Measurements from ENCODE around the gene LCN1.

The LCN1 gene

DNA sequence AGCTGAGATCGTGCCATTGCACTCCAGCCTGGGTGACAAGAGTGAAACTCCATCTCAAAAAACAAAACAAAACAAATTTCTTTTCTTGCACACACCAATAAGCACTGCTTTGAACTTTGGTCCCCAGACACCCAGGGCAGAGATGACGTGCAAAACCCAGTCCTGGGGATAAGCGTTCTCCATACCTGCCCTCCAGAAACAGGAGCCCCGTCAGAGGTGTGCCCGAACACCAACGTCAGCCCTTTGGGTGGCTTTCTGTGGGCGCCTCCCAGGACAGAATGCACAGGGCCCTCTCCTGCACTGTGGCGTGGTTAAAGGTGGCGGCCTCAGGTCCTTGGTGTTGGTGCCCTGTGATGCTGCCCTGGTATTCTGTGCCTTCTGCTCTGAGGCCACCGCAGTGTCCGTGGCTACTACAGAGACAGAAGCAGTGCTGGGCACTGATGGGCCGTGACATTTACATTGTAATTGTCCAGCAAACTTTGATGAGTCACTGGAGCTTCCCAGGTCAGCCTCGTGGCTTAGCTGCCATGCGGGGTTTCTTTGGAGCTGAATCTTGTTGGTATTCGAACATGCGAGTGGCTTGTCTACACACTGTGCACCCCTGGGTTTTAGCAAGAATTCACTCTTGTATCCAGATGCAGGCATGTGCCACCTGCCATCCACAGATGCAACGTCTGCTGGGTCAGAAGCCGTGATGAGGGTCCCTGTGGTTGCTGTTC, 31.9 kb upstream of the LCN1 start:
- no peak for DNase-seq

DNA sequence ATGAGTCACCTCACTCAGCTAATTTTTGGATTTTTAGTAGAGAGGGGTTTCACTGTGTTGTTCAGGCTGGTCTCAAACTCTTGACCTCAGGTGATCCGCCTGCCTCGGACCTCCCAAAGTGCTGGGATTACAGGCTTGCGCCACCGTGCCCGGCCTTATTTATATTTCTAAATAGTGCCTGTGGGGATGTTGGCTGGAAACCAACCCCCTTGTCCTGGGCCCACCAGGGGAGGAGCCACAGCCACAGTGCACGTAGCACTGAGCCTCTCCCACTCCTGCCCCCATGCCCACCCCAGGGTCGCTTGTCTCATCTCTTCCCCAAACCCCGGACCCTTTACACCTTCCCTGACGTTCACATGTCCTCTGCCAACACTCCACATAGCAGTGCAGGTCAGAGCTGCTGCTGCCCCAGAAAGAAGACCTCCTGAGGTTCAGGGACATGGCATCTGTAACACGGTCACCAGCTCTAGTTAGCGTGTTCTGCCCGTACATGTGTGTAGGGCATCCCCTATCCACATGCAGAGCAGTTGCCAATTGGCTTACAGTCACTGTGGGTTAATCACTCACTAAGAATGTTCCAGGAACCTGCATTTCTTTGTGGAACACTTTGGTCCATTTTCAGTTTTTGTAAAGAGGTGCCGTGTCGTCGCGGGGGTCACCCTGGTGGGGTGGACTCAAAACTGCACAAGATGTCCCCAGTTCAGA, 30.9 kb upstream of the LCN1 start:
- DNase-seq, result no peak

DNA sequence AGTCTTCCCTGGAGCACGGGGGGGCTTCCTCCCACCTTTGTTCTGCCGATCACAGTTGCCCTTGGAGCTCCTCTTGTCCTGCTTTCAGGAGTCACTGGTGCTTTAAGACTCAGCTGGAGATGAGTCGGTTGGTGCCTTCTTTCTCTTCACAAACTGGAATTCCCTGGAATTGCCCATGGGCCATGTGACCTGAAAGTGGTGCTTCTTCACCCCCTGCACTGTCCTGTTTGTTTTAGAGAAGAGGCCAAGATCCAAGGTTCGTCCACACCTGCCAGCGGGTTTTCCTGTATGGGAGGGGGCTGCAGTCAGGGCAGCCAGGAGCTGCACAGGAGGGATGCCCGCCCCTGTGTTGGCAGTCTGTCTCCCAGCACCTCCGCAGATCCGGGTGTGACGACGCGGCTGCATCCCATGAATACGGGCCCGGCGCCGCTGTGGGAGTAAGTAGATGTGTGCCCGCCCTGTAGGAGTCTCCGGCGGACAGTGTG, 30.2 kb upstream of the LCN1 start:
- no peak for DNase-seq

DNA sequence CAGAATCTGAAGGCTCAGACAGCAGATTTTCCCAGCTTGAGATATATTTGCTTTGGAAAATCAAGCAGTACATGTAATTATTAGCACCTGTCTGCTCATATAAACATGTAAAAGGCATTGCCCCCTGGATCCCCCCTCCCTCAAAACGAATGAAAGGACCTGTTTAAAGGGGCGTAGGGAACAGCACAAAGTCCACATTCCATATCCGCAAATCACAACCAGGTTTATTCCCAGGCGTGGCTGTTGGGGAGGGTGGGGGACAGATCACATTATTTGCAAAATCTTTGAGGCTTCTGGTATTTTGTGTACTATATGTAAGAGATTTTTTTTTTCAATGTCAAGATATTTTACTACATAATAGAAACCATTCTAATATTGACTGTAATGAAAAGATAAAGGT, 29.5 kb upstream of the LCN1 start:
- DNase-seq, result no peak

DNA sequence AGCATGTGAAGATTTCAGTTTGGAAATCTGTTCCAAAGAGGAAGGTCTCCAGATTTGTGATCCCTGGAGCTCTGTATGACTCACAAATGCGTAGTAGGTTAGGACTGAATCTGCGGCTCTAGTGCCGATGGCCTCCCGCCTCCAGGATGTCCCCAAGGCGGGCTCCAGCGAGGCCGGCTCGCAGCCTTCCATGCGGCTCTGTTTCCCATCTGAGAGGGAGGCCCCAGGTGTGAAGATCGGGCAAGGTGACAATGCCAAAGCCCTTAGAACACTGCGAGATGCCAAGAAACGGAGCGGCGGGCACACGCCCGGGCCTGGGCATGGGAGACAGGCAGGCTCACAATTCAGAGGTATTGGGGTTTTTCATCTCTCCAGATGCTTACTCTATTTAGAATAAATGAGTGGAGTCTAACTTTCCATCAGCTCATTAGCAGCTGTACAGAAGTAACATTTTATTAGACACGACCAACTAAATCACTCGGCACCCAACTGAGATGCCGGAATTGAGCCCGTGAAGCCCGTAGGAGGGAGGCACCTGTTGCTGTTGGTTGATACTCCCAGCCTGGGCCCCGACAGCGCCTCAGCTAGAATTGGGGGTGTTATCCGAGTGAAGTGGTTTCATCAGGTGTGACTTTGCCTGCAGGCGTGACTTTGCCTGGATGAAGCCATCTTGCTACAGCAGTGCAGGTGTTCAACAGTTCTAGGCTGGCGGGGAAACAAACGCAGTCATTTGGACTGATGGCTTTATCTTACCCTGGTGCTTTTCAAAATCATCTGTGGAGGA, 28.2 kb upstream of the LCN1 start:
- DNase-seq, result no peak

DNA sequence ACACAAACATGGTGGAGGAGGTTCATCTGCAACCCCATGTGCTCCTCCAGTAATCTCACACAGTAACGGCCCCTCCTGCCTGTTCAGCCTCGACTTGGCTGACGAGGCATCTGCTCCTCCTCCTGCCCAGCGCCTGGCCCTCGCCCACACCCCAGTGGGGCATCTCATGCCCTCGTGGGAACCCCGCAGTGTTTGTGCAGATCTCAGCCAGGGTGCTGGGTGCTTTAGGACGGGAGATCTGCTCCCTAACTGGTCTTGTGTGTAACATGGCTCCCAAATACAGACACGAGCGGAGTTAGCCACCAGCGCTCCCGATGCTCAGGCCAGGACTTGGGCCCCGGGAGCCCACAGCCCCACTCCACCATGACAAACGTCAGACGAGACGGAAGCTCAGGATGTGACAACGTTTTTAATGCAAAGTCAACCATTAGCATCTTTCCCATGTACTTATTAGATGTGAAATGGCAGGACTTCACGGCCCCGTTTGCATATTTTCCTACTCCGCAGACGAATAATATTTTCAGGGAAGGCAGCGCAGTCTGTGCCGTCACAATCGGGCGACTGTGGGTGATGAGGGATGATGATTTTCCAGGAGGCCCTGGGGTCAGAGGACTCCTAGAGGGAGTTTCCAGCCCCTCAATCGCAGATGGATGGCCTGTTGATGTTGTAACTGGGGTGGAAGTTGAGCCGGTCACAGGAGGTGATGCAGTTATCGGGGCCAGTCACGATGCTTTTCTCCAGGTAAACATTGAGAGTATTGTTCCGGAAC, 26.3 kb upstream of the LCN1 start:
- DNase-seq, result no peak

- no peak for DNase-seq
Observed at GRCh38 chr9:135498381-135499126, 22.7 kb upstream of the LCN1 start.

- DNase-seq, result peak; percentile 93
Observed at GRCh38 chr9:135499326-135500070, 21.7 kb upstream of the LCN1 start.

GRCh38 chr9:135500071-135500524, 21.1 kb upstream of the LCN1 start:
- no peak for DNase-seq

DNA sequence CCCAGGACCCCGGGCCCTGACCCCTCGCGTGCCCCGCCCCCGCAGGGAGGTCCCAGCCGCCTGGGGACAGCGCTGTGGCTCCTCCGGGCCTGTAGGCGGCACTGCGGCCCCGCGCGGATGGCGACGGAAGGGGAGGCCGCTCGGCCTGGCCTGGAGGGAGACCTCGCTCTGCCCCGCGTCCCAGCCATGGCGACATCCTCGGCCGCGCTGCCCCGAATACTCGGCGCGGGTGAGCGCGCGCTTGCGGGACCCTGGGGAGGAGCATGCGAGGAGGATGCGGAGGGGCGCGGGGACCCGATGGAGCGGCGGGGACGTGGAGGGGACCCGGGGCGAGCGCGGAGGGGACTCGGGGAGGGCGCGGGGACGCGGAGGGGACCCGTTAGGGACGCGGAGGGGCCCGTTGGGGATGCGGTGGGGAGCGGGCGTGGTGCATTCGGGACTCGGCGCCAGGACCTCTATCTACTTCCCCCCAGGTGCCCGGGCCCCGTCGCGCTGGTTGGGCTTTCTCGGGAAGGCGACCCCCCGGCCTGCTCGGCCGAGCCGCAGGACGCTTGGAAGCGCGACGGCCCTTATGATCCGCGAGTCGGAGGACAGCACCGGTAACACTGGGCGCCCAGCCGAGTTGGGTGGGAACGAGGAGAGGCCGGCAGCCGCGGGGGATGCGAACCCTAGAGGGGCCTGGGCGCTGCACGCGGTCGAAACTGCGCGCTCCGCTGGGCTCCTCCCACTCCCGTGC, 20.5 kb upstream of the LCN1 start, which contains the start of gene MRPS2:
Gene MRPS2, plus strand, starts transcription at position 158 of the 736 bp plus-strand sequence. Its CDS starts 29 bp downstream, at position 187.
- DNase-seq, result peak; percentile 90

- no peak for DNase-seq
Observed at GRCh38 chr9:135501261-135502167, 19.7 kb upstream of the LCN1 start.

- DNase-seq, result no peak
Observed at GRCh38 chr9:135502168-135502872, 18.9 kb upstream of the LCN1 start.

DNA sequence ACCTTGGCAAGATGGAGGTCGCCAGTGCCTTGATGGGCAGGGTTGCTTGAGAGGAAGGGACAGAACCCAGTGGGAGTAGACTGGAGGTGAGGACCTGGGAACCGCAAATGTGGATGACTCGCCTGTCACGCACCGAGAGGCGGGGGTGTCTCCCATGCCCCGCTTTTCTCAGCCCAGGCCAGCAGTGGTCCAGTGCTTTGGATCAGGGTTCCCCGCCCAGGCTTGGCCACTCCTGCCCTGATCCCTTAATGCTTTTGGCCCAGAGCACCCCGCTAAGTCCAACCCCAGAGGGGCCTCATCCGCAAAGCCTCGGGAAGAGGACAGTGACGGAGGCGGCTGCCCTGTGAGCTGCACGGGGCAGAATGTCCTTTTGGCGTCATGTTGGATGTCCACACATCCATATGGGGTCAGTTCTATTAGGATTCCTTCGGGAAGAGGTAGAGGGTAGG, 18.3 kb upstream of the LCN1 start:
- no peak for DNase-seq

- no peak for DNase-seq
Observed at GRCh38 chr9:135503371-135504261, 17.6 kb upstream of the LCN1 start.

- peak; percentile 59 for DNase-seq
Observed at GRCh38 chr9:135504262-135505243, 16.7 kb upstream of the LCN1 start.

Measured in midbrain (tissue), 1 donor.